RWPE2 (cell line): ENCODE measurements around the gene CLIC3.

Experiments used
- ATAC-seq: fragments of 200-7000 bp; cut with Tn5 transposase; 3 replicates; pipeline ENCODE4 v1.9.1; 2021; ENCODE audit warnings: low read depth
- DNase-seq: peaks from one replicate; pipeline ENCODE4 v3.0.0-alpha.2; 2020; ENCODE audit warnings: low spot score
- H3K27ac ChIP-seq: fragments of 450-650 bp; 2 replicates; pipeline ENCODE4 v1.5.1; 2017; ENCODE audit warnings: mild to moderate bottlenecking; ENCODE audit not compliant: poor library complexity, severe bottlenecking
- H3K27me3 ChIP-seq: fragments of 250-450 bp; sonication (Bioruptor Pico); 2 replicates; pipeline ENCODE4 v1.5.1; 2021; ENCODE audit warnings: mild to moderate bottlenecking, moderate library complexity; ENCODE audit not compliant: insufficient read depth, poor library complexity, severe bottlenecking
- H3K36me3 ChIP-seq: fragments of 250-450 bp; sonication (Bioruptor Pico); 2 replicates; pipeline ENCODE4 v1.5.1; 2020; ENCODE audit warnings: low read depth, mild to moderate bottlenecking, moderate library complexity
- H3K4me1 ChIP-seq: fragments of 250-450 bp; sonication (Bioruptor Pico); 2 replicates; pipeline ENCODE4 v1.5.1; 2021; ENCODE audit warnings: mild to moderate bottlenecking, moderate library complexity; ENCODE audit not compliant: insufficient read depth, poor library complexity, severe bottlenecking
- H3K4me3 ChIP-seq: fragments of 250-450 bp; sonication (Bioruptor Pico); 2 replicates; pipeline ENCODE4 v1.5.1; 2021; ENCODE audit warnings: mild to moderate bottlenecking, moderate library complexity; ENCODE audit not compliant: severe bottlenecking
- H3K9me3 ChIP-seq: fragments of 250-450 bp; sonication (Bioruptor Pico); 2 replicates; pipeline ENCODE4 v1.5.1; 2021; ENCODE audit warnings: mild to moderate bottlenecking, moderate library complexity; ENCODE audit not compliant: severe bottlenecking
- TF ChIP-seq, protein P1 (sequence below): fragments of 450-650 bp; IDR thresholded peaks from one replicate; pipeline ENCODE4 v1.5.1; 2017; ENCODE audit warnings: mild to moderate bottlenecking, moderate library complexity; ENCODE audit not compliant: poor library complexity, severe bottlenecking

CLIC3 gene

DNA sequence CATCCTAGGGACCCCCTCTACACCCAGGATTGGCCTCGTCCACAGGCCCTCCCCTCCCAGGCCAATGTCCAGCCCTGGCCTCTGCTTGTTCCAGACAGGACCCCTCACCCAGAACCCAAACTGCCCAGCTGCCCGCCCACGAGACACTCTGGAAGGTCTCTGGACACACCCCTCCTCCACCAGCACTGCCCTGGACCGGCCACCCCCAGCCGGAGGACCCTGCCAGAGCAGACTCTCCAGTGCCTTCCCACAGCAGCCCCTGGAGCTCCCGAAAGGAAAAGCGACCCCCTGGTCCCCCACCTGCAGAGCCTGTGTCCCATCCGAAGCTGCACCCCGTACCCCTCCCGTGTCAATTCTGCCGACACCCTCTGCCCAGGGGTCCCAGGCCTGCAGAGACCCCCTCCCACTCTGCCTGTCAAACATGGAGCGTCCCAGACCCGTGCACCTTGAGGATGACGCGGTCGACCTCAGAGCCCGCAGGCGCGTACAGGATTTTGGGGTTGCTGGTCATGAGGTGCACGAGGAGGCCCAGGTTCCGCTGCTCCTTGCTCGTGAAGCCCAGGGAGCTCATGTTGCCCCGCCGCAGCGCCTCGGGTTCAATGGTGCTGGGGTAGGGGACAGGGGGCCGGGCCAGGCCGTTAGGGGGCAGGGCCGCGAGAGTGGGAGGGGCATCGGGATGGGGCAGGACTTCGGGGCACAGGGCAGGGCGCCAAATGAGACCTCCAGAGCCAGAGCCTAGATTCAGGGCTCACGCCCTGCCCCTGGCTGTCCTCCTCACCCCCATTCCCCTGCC, 23.7 kb upstream of the CLIC3 start:
- TF ChIP-seq, protein P1, sequence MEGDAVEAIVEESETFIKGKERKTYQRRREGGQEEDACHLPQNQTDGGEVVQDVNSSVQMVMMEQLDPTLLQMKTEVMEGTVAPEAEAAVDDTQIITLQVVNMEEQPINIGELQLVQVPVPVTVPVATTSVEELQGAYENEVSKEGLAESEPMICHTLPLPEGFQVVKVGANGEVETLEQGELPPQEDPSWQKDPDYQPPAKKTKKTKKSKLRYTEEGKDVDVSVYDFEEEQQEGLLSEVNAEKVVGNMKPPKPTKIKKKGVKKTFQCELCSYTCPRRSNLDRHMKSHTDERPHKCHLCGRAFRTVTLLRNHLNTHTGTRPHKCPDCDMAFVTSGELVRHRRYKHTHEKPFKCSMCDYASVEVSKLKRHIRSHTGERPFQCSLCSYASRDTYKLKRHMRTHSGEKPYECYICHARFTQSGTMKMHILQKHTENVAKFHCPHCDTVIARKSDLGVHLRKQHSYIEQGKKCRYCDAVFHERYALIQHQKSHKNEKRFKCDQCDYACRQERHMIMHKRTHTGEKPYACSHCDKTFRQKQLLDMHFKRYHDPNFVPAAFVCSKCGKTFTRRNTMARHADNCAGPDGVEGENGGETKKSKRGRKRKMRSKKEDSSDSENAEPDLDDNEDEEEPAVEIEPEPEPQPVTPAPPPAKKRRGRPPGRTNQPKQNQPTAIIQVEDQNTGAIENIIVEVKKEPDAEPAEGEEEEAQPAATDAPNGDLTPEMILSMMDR = no peak
- Histone ChIP-seq H3K27me3 (no peaks in the 10 kb centered on the region), H3K9me3 (no peaks in the 10 kb centered on the region), H3K27ac (no peak overlapping the region), H3K36me3 (no peaks in the 10 kb centered on the region), H3K4me1 (no peaks in the 10 kb centered on the region), H3K4me3 (no peak overlapping the region)
- DNase-seq (no peak), ATAC-seq (no peak)

GRCh38 chr9:137018761-137019559, 22.6 kb upstream of the CLIC3 start:
- DNase-seq (no peak), ATAC-seq (no peak)
- H3K4me1 ChIP-seq = no peaks in the 10 kb centered on the region
- no peak overlapping the region for H3K4me3 ChIP-seq
- H3K27ac ChIP-seq = no peak overlapping the region
- no peaks in the 10 kb centered on the region for H3K27me3 ChIP-seq
- TF ChIP-seq, protein P1 = no peak
- no peaks in the 10 kb centered on the region for H3K36me3 ChIP-seq
- H3K9me3 ChIP-seq = no peaks in the 10 kb centered on the region

GRCh38 chr9:137017791-137018497, 21.6 kb upstream of the CLIC3 start:
- Histone ChIP-seq H3K27ac (no peak overlapping the region), H3K36me3 (no peaks in the 10 kb centered on the region), H3K4me3 (no peak overlapping the region), H3K27me3 (no peaks in the 10 kb centered on the region), H3K9me3 (no peaks in the 10 kb centered on the region), H3K4me1 (no peaks in the 10 kb centered on the region)
- ATAC-seq (no peak), DNase-seq (no peak)
- TF ChIP-seq, protein P1 = no peak

GRCh38 chr9:137017071-137017470, 20.7 kb upstream of the CLIC3 start:
- no peaks in the 10 kb centered on the region for H3K36me3 ChIP-seq
- H3K27ac ChIP-seq = no peak overlapping the region
- TF ChIP-seq, protein P1 = no peak
- no peak overlapping the region for H3K4me3 ChIP-seq
- ATAC-seq (no peak), DNase-seq (no peak)
- no peaks in the 10 kb centered on the region for H3K27me3 ChIP-seq
- H3K9me3 ChIP-seq = no peaks in the 10 kb centered on the region
- no peaks in the 10 kb centered on the region for H3K4me1 ChIP-seq
